ES-I3 (cell line): ENCODE results near the gene UPK3B.
"Not testable (repeated sequence)": the region's sequence is repeated elsewhere in the genome, so short reads cannot be mapped to it uniquely, and the experiment has no call there.

ENCODE experiments used
- H3K36me3 ChIP-seq: 2 replicates; pipeline ENCODE4 v1.6.1; 2013; ENCODE audit warnings: mild to moderate bottlenecking, low read length, control low read depth, moderate library complexity; ENCODE audit not compliant: insufficient read depth
- H3K4me1 ChIP-seq: 2 replicates; pipeline ENCODE4 v1.6.1; 2013; ENCODE audit warnings: mild to moderate bottlenecking, control low read depth, low read length; ENCODE audit not compliant: insufficient read depth
- H3K9ac ChIP-seq: 2 replicates; pipeline ENCODE4 v1.6.1; 2013; ENCODE audit warnings: low read depth, mild to moderate bottlenecking, low read length, moderate library complexity
- H3K9me3 ChIP-seq: 2 replicates; pipeline ENCODE4 v1.6.1; 2013; ENCODE audit warnings: mild to moderate bottlenecking, low read length, moderate library complexity; ENCODE audit not compliant: control insufficient read depth, insufficient read depth

Gene UPK3B

DNA sequence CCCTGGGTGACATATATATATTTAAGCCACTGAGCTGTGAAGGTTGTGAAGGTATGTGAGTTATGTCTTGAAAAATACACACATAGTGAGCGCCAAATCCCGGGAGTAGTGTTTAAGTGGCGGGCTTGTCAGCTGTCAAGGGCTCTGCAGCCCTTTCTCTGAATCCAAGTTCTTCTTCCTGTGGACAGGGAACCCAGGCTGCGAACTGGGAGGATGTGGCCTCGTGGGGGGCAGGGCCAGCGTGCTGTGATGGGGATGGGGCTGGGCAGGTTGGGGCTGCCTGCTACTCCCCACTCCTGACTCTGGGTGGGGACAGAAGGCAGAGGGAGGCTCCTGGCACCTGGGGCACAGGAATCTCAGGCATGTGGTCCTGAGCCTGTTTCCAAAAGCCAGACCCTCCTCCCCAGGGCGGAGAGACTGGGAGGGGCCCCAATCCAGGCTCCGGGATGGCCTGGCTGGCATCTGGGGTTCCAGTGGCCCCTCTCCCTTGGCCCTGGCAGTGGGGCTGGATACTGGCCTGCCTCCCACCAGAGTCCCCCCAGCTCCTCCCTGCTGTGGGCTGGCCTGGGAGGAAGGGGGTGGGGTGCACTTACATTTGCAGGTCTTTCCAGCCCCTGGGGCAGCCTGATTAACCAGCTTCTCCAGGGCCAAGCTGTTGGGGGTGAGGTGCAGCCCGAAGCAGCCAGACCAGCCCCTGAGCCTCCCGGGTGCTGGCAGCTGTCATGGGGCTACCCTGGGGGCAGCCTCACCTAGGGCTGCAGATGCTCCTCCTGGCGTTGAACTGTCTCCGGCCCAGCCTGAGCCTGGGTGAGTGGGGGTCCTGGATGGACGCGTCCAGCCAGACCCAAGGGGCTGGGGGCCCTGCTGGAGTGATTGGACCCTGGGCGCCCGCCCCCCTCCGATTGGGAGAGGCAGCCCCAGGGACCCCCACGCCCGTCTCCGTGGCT lies at the start of gene UPK3B:
UPK3B (plus strand) TSS at position 622 of the 947 bp plus-strand sequence; CDS start at position 723, 101 bp downstream.
- no peaks in the 10 kb centered on the region for H3K9me3 ChIP-seq
- H3K36me3 ChIP-seq, result no peaks in the 10 kb centered on the region; the same call in 1 of the 2 replicates
- no peak within 1 kb of the TSS for H3K9ac ChIP-seq
- peaks cover 6% of the 10 kb centered on the region; the same call in 1 of the 2 replicates for H3K4me1 ChIP-seq

DNA sequence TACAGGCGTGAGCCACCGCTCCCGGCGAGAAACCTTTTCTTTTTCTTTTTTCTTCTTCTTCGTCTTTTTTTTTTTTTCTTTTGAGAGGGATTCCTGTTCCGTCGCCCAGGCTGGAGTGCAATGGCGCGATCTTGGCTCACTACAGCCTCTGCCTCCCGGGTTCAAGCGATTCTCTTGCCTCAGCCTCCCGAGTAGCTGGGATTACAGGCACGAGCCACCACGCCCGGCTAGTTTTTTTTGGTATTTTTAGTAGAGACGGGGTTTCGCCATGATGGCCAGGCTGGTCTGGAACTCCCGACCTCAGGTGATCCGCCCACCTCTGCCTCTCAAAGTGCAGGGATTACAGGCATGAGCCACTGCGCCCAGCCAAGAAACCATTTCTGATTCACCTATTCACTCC lies 49.6 kb upstream of the UPK3B start:
- H3K9ac ChIP-seq, H3K9me3 ChIP-seq, H3K36me3 ChIP-seq, H3K4me1 ChIP-seq: not testable (repeated sequence)

DNA sequence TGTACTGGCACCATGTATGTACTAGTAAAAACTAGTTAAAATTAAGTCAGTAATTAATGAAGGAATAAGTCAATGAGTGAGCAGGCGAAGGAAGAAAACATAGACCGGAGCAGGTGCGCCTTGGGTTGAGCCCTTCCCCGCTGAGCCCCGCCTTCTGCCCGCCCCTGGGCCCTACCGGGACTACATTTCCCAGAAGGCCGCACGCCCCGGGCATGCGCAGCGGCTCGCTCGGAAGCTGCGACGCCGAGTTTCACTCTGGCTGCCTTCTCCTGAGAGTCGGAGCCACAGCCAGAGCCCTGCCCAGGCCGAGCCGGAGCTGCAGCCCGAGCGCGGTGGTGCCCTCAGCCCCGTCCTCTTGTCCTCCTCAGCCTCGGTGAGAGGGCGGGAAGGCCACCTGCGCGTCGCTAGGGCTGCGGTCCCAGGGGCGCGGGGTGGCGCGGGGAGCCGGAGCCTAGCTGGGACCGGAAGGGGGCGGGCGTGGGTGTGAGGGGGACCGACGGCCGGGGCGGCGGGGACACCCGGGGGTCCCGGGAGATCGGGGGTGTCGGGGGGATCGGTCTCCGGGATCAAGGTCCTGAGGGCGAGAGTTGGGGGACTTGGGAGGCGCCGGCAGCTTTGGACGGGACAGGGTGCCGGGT lies 48.8 kb upstream of the UPK3B start, which contains the start of gene DTX2:
DTX2 (plus strand) TSS at position 246 of the 638 bp plus-strand sequence. CDS start 18,801 bp downstream, outside the sequence.
- peak within 1 kb of the TSS; percentile 40; the same call in 1 of the 2 replicates for H3K9ac ChIP-seq
- H3K4me1 ChIP-seq, H3K36me3 ChIP-seq, H3K9me3 ChIP-seq: not testable (repeated sequence)

DNA sequence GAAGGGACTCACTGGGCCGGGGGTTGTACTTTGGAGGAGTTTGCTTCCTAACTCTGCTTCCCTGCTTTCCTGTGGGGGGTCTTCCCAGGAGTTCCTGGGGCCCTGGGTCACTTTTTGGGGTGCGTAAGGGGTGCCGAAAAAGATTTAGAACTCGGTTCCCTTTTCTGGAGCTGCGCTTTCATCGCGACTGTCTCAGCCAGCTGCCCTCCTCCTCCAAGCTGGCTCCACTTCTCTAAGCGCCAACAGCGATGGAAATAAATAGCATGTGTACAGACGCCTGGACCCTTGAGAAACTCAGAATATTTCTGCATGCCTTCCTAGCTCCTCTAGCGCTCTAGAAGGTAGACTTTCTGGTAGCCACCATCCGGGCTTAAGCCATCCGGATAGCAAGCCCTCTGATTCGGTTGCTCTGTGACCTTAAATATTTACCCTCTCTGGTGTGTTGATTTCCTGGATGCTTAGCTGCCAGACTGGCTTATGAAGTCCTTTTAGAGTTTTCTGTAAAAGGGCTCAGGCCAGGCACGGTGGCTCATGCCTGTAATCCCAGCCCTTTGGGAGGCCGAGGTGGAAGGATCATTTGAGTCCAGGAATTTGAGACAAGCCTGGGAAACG lies 48.0 kb upstream of the UPK3B start:
- H3K36me3 ChIP-seq, H3K4me1 ChIP-seq, H3K9me3 ChIP-seq, H3K9ac ChIP-seq: not testable (repeated sequence)

DNA sequence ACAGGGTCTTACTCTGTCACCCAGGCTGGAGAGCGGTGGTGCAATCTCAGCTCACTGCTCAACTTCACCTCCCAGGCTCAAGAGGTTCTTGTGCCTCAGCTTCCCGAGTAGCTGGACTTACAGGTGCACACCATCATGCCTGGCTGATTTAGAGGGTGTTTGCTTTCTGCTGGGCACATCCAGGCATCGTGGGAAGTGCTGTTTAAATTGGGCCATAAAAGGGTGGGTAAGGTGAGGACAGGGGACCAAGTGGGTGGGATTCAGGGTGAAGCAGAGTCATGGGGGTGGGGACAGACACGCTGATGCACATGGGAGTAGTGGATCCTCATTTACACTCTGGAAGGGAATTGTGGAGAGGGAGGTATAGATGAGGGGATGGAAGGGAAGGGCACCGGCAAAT lies 45.4 kb upstream of the UPK3B start:
- H3K4me1 ChIP-seq, H3K9ac ChIP-seq, H3K36me3 ChIP-seq, H3K9me3 ChIP-seq: not testable (repeated sequence)

DNA sequence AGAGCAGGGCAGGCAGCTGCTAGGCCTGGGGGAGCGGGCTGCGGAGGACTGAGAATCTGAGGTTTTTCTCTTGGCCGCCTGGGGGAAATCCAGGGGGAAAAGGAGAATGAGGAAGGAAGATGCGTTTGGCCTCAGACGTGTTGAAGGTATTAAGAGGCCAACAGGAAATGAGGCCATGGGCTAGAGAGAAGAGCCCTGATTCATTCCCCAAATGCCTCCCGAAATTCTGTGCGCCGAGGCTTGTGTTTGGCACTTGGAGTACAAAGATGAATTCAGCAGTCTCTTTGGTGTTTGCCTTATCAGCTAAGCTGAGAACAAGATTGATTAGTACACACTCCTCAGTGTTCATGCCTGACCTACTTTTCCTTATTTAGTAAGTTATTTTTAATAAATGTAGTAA lies 44.4 kb upstream of the UPK3B start:
- not testable (repeated sequence) for H3K9ac ChIP-seq, H3K4me1 ChIP-seq, H3K36me3 ChIP-seq, H3K9me3 ChIP-seq

DNA sequence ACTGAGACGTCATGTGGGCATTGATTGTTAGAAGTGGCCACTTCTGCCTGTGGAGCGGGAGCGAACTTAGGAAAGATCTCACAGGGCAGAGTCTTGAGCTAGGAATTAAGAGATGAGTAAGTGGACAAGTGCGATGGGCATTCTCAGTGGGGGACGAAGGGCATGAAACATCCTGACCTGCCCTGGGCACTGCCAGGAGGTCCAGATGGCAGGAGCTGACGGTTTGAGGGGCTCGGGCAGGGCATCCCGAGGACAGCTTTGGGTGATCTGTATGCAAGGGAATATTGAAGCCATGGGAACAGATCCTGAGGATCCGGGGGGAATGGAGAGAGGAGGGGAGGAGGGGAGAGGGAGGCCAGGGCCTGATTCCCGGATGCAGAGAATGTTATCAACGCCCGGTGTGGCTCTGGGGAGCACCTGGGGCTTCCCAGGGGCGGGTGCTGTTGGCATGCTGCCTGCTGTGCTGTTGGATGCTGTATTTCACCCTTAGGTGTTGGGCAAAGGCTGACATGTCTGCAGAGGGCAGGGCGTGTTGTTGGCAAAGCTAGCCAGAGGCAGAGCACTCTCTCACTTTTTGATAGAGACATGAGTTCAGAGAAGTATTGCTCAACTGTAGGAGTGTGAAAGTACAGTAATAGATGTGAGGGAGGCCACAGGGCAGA lies 42.5 kb upstream of the UPK3B start:
- H3K36me3 ChIP-seq, H3K4me1 ChIP-seq, H3K9ac ChIP-seq, H3K9me3 ChIP-seq: not testable (repeated sequence)

DNA sequence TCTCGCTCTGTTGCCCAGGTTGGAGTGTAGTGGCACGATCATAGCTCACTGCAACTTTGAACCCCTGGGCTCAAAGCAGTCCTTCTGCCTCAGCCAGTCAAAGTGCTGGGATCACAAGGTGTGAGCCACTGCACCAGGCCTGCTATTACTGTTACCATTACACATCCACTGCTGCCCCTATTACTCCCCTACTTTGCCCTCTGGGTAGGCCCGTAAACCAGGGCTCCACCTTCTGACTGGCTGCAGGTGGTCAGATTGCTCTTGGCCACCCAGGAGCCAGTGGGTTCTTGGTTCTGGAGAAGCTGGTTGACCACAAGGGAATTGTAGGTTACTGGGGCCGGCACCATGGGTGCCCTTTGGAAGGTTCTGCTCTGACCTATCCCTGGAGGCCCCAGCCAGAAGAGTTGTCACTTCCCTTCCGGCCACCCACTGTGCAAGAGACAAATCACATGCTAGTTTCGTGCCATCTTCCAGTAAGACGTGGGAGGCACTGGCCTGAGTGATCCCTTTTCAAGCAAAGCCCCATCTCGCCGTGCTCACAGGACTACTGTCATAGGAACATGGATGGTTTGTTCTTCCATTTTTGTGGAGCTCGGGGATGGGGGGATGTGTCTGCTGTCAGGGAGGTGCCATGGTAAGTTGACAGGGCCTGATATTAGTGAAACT lies 38.7 kb upstream of the UPK3B start:
- not testable (repeated sequence) for H3K9ac ChIP-seq, H3K9me3 ChIP-seq, H3K36me3 ChIP-seq, H3K4me1 ChIP-seq

DNA sequence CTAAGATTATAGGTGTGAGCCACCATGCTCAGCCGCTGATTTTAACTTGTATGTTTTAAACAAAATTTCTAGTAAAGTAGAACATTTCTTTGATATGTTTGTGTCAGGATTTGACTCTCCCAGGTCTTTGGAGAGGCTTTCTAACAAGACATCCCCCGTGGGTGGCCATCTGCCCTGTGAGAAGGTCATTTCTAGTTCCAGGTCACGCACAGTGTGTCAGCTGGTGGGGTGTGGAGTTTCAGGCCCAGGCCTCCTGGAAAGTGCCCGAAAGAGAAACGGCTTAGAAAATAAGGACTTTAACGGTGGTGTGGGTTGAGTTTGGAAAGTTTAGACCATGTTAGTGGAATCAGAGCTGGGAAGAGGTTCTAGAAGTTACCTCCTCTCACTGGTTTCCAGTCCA lies 37.3 kb upstream of the UPK3B start:
- H3K4me1 ChIP-seq, H3K36me3 ChIP-seq, H3K9me3 ChIP-seq, H3K9ac ChIP-seq: not testable (repeated sequence)

DNA sequence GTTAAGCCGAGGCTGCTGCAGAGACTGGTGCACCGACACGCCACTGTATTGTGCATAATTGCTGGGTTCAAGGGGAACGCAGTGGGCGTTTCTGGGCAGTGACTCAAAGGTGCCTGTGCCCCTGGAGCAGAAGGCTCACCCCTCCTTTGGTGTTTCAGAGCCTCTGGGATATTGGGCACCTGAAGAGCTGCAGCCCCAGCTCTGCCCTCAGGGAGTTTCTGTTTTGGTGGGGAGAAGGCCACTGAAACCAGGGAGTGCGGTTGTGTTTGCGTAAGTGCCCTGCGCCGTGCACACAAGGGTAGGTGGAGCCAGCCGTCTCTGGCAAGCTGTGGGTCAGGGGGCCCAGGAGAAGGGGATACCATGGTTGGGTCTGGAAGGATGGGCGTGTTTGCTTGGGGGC lies 34.1 kb upstream of the UPK3B start:
- not testable (repeated sequence) for H3K36me3 ChIP-seq, H3K9me3 ChIP-seq, H3K4me1 ChIP-seq, H3K9ac ChIP-seq

DNA sequence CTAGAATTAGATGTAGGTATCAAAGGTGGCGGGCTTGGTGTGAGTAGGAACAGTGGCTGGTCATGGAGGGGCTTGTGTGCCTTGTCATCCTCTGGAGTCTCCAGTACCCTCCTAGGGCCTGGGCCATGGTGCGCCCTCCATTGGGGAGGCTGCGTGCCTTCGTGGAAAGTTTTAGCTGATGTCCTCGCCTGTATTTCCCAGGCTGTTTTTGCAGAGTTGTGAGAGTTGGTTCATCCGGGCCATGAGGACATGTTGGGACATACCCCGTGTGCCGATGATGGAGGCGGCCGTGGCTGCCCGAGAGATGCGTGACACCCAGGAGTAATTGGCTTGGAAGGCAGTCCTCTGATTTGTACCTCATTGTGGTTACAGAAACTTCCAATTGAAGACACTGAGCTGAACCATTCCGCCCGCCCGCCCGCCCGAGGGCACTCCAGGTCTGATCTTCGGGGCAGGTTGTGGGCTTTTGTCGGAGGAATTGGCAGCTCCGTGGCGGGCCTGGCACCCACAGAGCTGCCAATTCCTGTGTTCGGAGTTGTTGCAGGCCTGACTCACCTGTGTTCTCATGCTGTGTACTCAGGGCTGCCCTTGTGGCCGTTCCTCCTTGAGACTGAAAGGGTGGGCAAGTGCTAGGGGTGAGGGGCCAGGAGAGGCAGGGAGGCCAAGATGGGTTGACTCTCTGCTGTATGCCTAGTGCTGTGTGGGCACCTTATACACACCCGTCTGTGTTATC lies 33.4 kb upstream of the UPK3B start:
- H3K9ac ChIP-seq, H3K4me1 ChIP-seq, H3K36me3 ChIP-seq, H3K9me3 ChIP-seq: not testable (repeated sequence)

DNA sequence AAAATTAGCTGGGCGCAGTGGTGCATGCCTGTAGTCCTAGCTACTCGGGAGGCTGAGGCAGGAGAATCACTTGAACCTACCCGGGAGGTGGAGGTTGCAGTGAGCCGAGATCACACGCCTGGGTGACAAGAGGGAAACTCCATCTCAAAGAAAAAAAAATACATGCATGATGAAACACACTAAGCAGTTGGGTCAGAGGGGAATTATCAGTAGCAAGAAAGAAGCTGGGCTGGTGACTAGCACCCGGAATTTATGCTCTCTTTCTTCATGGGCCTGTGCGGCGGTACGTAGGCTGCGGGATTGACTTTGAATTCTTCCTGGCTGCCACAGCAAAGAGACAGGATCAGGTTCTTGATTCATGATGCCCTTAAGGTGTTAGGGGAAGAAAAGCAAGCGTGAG lies 30.7 kb upstream of the UPK3B start:
- H3K36me3 ChIP-seq, H3K4me1 ChIP-seq, H3K9me3 ChIP-seq: not testable (repeated sequence)

DNA sequence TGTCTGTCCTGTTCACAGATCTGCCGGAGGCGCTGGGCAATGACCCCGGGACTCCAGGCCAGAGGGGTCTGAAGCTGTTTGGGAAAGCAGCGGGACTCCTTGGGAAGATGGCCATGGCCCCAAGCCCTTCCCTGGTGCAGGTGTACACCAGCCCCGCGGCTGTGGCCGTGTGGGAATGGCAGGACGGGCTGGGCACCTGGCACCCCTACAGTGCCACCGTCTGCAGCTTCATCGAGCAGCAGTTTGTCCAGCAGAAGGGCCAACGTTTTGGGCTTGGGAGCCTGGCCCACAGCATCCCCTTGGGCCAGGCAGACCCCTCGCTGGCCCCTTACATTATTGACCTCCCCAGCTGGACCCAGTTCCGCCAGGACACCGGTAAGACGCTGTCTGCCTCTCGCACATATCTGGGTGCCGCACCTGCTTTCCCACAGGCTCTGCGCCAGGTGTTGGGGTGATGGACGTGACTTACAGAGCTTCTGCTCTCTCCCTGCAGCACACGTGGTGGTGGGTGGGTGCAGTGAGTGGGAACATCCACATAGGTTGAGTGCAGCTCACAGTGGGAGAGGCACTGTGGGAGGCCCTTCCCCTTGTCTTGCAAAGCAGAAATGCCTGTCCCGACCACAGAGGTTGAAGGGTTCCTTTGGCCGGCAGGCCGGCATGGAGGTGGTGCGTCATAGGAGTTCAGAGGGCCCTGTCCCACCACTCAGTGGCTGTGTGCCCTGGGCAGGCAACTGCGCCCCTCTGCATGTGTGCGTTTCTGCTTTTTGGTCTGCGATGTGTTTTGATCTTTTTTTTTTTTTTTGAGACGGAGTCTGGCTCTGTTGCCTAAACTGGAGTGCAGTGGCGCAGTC lies 29.7 kb upstream of the UPK3B start:
- H3K36me3 ChIP-seq, H3K4me1 ChIP-seq, H3K9ac ChIP-seq, H3K9me3 ChIP-seq: not testable (repeated sequence)

More for the DNA sequence above, 30.7 kb upstream of the UPK3B start:
- H3K9ac ChIP-seq, result not testable (repeated sequence)
